ENCODE results near the gene CACNA1B. TPM values are rescaled to one million over a fixed set of nuclear protein-coding genes. Genes with fewer than 3 reads are reported as not detected.

The CACNA1B gene
- polyA plus RNA-seq, 1 of the 3 experiments (the other 2 are of a cell fraction), result 0.03 TPM

- POLR2A ChIA-PET, result no interaction called here
- H3F3A ChIP-seq (replicated peaks; ENCODE audit: insufficient read depth), result no peaks in the 10 kb centered on the region
- WGBS (ENCODE audit: low lambda C conversion rate), result 59% methylated on average over 8 of the region's 14 CpGs
These were observed 239.6 kb downstream of the CACNA1B start for GRCh38 chr9:138117101-138117750.

GRCh38 chr9:138117836-138118235 lies 240.3 kb downstream of the CACNA1B start:
- H4K20me1 ChIP-seq (ENCODE audit: insufficient read depth), result no peaks in the 10 kb centered on the region
- H3K36me3 ChIP-seq (replicated peaks in 1 of 2; ENCODE audit: control insufficient read depth in 1 of 2, insufficient read depth in 2 of 2, low read length in 1 of 2), result no peaks in the 10 kb centered on the region
- no peak overlapping the region for H3K4me3 ChIP-seq (ENCODE audit: low read depth in 2 of 2, low read length in 1 of 2)
- no peak overlapping the region for H3K9ac ChIP-seq
- no peak overlapping the region for H3K27ac ChIP-seq (ENCODE audit: low read depth in 2 of 2, low read length in 1 of 2)
- H2AFZ ChIP-seq (ENCODE audit: low read depth), result no peak overlapping the region
- H3K79me2 ChIP-seq (ENCODE audit: insufficient read depth), result no peaks in the 10 kb centered on the region
- WGBS (ENCODE audit: low lambda C conversion rate), result 21% methylated on average over 5 of the region's 6 CpGs
- no peaks in the 10 kb centered on the region for H3K9me3 ChIP-seq
- DNase-seq, result no peak
- peaks cover 0 to 16% of the 10 kb centered on the region in 2 experiments; a peak in 1 of 4 replicates for H3K4me1 ChIP-seq (ENCODE audit: control insufficient read depth in 1 of 2, insufficient read depth in 2 of 2, low read depth in 1 of 2, low read length in 1 of 2)
- H3K4me2 ChIP-seq, result no peak overlapping the region
- CTCF ChIA-PET, result no interaction called here
- H3K9me2 ChIP-seq, result no peaks in the 10 kb centered on the region
- TF ChIP-seq JUND (IDR thresholded peaks at IDR 0.05) (no peak), TEAD4 (IDR thresholded peaks at IDR 0.05; ENCODE audit: borderline replicate concordance, insufficient read depth) (no peak), NFIC (IDR thresholded peaks at IDR 0.05; ENCODE audit: borderline replicate concordance) (no peak), CHD2 (IDR thresholded peaks at IDR 0.05; ENCODE audit: low read length, partially characterized antibody) (no peak)
- TF ChIP-seq, protein P1, sequence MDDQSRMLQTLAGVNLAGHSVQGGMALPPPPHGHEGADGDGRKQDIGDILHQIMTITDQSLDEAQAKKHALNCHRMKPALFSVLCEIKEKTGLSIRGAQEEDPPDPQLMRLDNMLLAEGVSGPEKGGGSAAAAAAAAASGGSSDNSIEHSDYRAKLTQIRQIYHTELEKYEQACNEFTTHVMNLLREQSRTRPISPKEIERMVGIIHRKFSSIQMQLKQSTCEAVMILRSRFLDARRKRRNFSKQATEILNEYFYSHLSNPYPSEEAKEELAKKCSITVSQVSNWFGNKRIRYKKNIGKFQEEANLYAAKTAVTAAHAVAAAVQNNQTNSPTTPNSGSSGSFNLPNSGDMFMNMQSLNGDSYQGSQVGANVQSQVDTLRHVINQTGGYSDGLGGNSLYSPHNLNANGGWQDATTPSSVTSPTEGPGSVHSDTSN (IDR thresholded peaks at IDR 0.05), result no peak
- H3K27me3 ChIP-seq (ENCODE audit: insufficient read depth), result no peaks in the 10 kb centered on the region
- POLR2A ChIA-PET, result no interaction called here
- H3F3A ChIP-seq (replicated peaks; ENCODE audit: insufficient read depth), result no peaks in the 10 kb centered on the region

More at GRCh38 chr9:138117101-138117750, 239.6 kb downstream of the CACNA1B start:
- Histone ChIP-seq H3K27me3 (ENCODE audit: insufficient read depth) (no peaks in the 10 kb centered on the region), H3K9me2 (no peaks in the 10 kb centered on the region), H3K79me2 (ENCODE audit: insufficient read depth) (no peaks in the 10 kb centered on the region), H3K27ac (ENCODE audit: low read depth in 2 of 2, low read length in 1 of 2) (no peak overlapping the region), H3K4me3 (ENCODE audit: low read depth in 2 of 2, low read length in 1 of 2) (no peak overlapping the region), H3K4me1 (ENCODE audit: control insufficient read depth in 1 of 2, insufficient read depth in 2 of 2, low read depth in 1 of 2, low read length in 1 of 2) (peaks cover 0 to 16% of the 10 kb centered on the region in 2 experiments; a peak in 1 of 4 replicates), H3K9me3 (no peaks in the 10 kb centered on the region), H4K20me1 (ENCODE audit: insufficient read depth) (no peaks in the 10 kb centered on the region), H3K9ac (no peak overlapping the region), H3K36me3 (replicated peaks in 1 of 2; ENCODE audit: control insufficient read depth in 1 of 2, insufficient read depth in 2 of 2, low read length in 1 of 2) (no peaks in the 10 kb centered on the region), H3K4me2 (no peak overlapping the region), H2AFZ (ENCODE audit: low read depth) (no peak overlapping the region)
- TF ChIP-seq RCOR1 (IDR thresholded peaks at IDR 0.05; ENCODE audit: low read length) (no peak), POLR2AphosphoS5 (IDR thresholded peaks at IDR 0.05; ENCODE audit: low read depth, low read length) (no peak), NFIC (IDR thresholded peaks at IDR 0.05; ENCODE audit: borderline replicate concordance) (no peak), SIN3A (IDR thresholded peaks at IDR 0.05; ENCODE audit: borderline replicate concordance, low read depth, low read length) (no peak), NRF1 (IDR thresholded peaks at IDR 0.05; ENCODE audit: low read depth, low read length) (no peak), ZBTB33 (IDR thresholded peaks at IDR 0.05; ENCODE audit: borderline replicate concordance, low read depth) (no peak), RAD21 (IDR thresholded peaks at IDR 0.05; ENCODE audit: low read length) (no peak), TEAD4 (IDR thresholded peaks at IDR 0.05; ENCODE audit: borderline replicate concordance, insufficient read depth) (no peak), RXRA (IDR thresholded peaks at IDR 0.05; ENCODE audit: borderline replicate concordance, low read depth) (no peak), GATA2 (CRISPR knock-in tag; IDR thresholded peaks at IDR 0.05) (no peak), TAF1 (IDR thresholded peaks at IDR 0.05; ENCODE audit: borderline replicate concordance, low read depth, low read length) (no peak), TCF12 (IDR thresholded peaks at IDR 0.05) (no peak), RFX5 (IDR thresholded peaks at IDR 0.05; ENCODE audit: low read length) (no peak)
- TF ChIP-seq, protein P1 (IDR thresholded peaks at IDR 0.05), result no peak
- DNase-seq, result no peak
- CTCF ChIA-PET, result interaction anchor here (1.3 to 1.5 kb wide), 2 partner anchors 16 to 445 kb away, joined by 3 to 4 read pairs; no protein-coding TSS in a partner anchor

Data from SK-N-SH (cell line).